Stimulated activated naive CD4-positive, alpha-beta T cell treated with Interleukin-2 at 50 U/mL for 16 hours (primary cell): Measurements from ENCODE around the gene PRKACB.
"Not testable (repeated sequence)": the region's sequence is repeated elsewhere in the genome, so short reads cannot be mapped to it uniquely, and the experiment has no call there.

ENCODE experiments used
- DNase-seq: peaks from one replicate; lab custom pipeline; 2025; lab: John Stamatoyannopoulos, UW

The PRKACB gene

DNA sequence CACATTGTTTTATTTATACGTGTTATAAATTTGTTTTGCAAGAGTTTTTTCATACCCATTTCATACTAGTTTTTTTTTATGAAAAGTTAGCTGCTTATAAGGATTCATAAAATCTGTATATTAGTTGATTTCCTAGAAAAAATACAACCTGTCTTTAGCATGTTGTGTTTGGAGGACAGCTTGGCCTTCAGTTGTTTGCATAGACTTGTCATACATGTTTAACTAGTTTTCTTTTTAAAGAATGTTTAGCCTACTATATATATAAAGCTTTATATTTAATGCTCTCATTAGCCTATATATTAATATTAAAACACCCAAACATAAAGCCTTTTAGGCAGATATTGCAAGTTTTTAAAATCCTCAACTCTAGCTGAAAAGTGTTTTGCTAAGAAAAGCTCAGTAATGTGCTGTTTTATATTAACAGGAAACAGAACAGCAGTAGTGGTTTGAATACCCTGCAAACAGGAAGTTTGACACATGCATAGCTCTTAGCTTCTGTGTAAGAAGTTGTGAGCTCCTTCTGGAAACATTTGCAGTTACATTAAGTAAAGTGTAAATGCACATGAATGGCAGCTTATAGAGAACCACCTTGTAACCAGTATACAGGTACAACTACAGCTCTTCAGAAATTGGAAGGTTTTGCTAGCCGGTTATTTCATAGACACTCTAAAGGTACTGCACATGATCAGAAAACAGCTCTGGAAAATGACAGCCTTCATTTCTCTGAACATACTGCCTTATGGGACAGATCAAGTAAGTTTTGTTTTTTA is at the start of gene PRKACB:
PRKACB (plus strand) TSS at position 476 of the 770 bp plus-strand sequence; CDS start at position 567, 91 bp downstream.
- DNase-seq = no peak

DNA sequence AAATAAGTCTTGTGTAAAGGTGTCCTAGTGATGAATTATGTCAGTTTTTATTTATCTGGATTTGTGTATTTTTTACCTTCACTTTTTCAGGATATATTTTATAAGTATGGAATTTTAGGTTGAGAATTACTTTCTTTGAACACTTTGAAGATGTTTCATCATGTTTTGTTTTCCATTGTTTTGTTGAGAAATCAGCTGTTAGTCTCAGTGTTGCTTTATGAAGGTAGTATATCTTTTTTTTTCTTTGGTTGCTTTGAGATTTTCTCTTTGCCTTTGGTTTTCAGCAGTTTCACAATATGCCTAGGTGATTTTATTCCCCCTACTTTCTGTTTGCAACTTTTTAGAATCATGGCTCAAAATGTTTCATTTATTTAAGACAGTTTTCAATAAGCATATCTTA is 48.8 kb upstream of the PRKACB start:
- no peak for DNase-seq

DNA sequence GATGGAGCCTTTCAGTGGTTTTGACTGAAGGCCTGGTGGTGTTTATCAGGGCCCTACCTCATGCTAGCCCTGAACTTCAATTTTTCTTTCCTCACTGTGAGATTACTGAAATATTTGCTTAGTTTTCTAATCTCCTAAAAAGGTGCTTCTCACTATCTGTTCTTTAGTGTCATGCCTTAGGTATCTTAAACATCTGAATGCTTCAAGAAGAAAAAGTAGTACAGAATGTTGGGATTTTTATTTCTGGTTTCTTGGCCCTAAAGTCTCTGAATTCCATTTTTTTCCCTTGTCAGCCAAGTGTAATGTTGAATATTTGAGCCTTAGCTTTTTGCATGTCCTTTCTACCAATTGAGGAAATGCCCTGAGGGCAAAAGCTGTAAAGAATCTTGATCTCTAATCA is 47.9 kb upstream of the PRKACB start:
- DNase-seq = no peak

- DNase-seq = no peak
These were observed 42.9 kb upstream of the PRKACB start for GRCh38 chr1:84101204-84101603.

DNA sequence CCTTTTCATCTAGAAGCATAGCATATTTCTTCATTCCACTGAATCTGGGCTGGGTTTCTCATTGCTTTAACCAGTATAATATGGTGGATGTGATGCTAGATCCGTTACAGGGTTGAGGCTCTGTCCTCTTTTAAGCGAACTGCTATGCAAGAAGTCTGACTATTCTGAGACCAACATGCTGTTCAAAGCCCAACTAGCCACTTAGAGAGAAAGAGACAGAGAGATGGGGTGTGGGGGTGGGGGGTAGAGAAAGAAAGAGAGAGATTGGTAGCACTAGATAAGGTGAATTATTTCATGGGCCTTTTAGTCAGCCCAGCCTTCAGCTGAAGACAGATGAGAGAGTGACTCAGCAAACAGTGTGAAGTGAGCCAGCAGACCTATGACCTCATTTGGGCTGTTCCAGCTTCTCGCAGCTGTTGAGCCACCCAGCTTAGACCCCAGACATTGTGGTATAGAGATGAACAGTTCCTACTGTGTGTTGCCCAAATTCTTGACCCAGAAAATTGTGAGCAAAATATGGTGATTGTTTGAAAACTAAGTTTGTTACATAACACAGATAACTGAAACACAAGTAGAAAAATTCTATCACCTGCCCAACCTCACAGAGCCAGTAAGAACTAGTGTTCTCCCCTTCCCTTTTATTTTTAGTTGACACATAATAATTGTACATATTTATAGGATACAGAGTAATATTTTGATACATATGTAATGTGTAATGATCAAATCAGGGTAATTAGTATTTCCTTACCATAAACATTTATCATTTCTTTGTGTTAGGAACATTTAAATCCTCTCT is 40.7 kb upstream of the PRKACB start:
- no peak for DNase-seq

GRCh38 chr1:84107538-84107937 is 36.5 kb upstream of the PRKACB start:
- not testable (repeated sequence) for DNase-seq

- no peak for DNase-seq
These were observed 36.1 kb upstream of the PRKACB start for GRCh38 chr1:84107955-84108354.

DNA sequence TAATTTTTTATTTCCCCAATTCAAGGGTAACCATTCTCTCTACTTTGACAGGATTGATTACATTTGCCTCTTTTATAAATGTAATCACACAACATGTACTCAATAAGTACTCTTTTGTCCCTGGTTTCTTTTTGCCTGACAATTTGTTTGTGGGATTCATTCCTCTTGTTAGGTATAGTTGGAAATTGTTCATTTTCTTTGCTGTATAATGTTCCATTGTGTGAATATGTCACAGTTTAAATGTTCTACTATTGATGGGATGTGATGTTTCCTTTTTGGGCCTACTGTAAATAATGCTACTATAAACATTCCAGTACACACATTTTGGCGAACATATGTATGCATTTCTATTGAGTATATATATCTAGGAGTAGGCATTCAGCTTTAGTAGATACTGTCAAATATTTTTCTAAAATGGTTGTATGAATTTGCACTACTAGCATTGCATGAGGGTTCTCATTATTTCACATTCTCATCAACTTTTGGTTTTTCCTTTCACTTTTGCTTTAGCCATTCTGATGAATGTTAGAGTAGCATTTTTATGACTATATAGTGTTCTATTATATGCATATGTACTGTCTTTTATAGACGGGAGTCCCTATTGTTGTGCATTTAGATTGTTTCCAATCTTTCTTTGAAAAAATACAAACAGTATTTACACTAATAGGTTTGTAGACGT is 35.0 kb upstream of the PRKACB start:
- DNase-seq = no peak

DNA sequence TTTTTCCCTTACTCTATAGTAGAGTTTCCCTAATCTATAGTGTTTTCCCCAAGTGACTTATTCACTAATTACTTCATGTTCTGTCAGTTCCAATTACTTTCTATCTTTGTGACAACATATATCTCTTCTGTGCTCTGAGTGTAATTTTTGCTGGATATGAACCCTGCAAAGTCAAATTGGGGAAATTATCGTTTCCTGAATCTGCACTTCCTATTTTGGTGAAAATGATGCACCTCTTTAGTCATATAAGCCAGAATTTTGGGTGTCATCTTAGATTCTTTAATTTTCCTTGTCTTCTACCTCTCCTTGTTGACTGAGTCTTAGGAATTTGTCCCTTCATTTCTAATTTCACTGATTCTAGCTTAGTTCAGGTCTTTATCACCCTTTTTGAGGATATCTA is 33.4 kb upstream of the PRKACB start:
- no peak for DNase-seq

- no peak for DNase-seq
These were observed 27.5 kb upstream of the PRKACB start for GRCh38 chr1:84116558-84116957.

GRCh38 chr1:84117868-84118267 is 26.2 kb upstream of the PRKACB start:
- no peak for DNase-seq

- DNase-seq = no peak
These were observed 22.7 kb upstream of the PRKACB start for GRCh38 chr1:84121360-84121759.

DNA sequence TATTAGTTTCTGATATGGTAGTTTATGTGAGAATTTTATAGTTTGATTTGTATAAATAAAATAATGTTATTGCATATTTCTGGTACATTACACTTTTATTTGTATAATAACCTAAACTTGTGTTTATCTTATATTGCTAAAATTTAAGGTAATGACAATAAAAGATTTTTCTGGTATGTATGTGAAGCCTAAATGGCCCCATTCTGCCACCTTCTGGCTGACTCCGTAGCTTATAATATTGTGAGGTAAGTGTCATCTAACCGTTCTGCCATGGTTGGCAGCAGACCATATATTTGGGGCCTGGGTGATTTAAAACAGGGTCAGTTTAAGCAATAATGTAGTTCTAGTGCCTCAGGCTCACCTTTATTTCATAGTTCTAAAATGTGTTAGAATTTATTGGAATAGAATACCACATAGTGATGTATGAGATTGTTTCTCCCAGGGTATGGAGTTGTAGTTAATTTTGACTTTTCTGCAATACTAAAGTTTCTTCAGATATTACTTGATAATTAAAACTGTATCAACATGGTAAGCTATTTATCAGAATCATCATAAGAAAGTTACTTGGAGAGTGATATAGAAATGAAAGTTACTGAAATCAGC is 21.2 kb upstream of the PRKACB start:
- peak; percentile 25 for DNase-seq

GRCh38 chr1:84133479-84133878 is 10.6 kb upstream of the PRKACB start:
- DNase-seq = no peak

DNA sequence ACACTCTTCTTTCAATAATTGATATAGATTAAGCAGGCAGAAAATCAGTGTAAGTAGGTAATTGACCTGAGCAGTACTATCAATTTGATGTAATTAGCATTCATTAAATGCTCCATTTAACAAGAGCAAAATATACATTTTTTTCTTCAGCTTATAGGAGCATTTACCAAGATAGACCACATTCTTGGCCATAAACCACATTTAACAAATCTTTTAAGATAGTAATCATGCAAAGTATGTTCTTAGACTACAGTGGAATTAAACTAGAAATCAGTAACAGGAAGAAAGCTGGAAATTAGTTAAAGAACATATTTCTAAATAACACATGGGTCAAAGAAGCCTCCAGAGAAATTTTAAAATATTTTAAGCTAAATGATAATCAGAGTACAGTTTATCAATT is 8.7 kb upstream of the PRKACB start:
- no peak for DNase-seq

GRCh38 chr1:84141182-84142003 is 2.7 kb upstream of the PRKACB start:
- DNase-seq = no peak

DNA sequence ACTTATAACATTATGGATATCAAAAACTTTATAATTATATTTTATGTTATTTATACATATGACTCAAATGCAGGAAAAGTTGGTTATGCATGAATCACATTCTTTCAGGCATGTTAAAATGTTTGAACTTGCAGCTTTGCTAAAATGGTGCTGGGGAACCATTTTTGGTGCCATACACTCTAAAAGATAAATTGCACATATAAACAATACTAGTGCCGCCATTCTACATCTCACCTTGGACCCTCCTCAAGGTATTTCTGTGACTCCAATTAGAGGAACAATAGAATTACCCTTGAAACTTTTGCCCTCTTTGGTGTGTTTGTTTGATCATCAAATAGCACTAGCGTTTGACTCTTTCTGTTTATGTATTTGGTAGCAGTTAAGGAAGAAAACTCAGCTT is 997 bp downstream of the PRKACB start:
- no peak for DNase-seq

DNA sequence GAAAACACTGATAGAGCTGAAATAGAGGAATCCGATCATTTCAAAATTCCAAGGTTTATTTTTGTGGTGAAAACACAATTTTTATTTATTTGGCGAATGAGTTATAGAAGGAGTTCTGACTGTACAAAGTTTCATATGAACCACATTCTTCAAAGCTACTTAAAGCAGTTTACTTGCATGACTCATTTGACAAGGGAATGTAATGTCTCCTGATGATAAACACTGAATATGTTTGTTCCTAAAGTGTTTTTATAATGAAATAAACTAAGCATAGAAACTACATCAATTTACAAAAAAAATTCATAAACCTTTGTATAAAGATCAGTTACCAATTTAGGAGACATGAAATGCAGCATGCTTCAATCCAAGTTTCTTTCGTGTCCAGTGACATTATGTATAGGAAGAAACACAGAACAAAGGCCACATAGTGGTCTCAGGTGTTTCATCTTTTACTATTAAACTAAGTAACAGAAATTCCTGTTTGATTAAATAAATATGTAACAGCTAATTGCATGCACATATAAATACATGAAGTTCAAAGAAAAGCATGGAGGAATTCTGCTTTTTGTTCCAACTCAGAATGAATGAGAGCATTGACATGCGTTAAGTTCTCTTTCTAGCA is 2.5 kb downstream of the PRKACB start:
- DNase-seq = no peak

DNA sequence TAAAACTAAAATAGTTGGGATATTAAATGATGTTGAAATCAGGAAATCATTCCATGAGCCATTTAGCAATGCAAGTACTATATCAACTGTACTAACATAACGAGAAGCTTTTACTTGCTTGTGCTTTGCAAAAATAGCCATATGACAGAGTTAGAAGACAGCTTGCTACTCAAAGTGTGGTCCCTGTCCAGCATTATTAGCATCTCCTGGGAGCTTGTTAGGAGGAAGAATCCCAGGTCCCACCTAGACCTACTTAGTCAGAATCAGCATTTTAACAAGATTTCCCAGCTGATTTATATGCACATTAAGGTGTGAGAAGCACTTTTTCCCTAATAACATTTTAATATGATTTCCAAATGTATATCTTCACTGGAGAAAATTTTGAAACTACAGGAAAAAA is 4.7 kb downstream of the PRKACB start:
- DNase-seq = no peak

GRCh38 chr1:84152649-84153056 is 8.6 kb downstream of the PRKACB start:
- DNase-seq = no peak

DNA sequence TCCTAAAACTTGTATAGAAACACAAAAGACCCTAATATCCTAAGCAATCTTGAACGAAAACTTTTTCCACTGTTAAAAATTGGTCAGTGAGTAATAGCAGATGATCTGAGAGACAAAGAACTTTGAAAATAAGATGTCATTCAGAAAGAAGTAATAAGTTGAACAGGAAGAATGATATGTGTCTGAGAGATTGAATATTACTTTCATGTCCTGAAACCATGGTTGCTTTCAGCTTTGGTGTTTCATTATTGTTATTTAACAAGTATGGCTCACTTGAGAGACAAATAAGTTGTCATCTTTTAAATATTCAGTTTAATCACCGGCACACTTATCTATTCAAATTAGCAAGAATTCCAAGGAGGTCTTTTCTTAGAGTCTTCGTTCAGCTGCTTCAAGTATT is 11.4 kb downstream of the PRKACB start:
- DNase-seq = no peak
